Stimulated activated CD8-positive, alpha-beta memory T cell treated with anti-CD3 and anti-CD28 coated beads, Interleukin-7, amount 100 ng/mL, for 24 hours (primary cell): ENCODE results near the gene TMOD1.

Experiments
- DNase-seq: peaks from one replicate; pipeline ENCODE4 v3.0.0-alpha.2; 2020; ENCODE audit warnings: low read depth

Gene TMOD1

DNA sequence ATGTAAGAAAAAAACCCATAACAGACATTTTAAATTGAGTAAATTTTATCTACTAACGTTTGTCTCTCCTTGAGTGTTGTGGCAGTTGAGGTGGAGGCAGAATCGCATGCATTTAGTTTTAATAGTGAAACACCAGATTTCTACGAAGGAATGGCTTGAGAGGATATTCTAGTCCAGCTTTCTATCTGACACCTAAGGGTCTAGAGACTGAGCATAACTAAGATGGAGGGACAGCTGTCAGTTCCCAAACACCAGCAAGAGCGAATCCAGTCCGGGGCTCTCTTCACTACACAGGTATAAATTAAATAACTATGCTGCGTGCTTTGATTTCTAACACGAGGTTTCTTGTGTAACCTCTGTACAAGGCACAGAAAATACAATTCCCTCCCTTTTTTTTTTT lies 133.6 kb downstream of the TMOD1 start:
- no peak for DNase-seq

DNA sequence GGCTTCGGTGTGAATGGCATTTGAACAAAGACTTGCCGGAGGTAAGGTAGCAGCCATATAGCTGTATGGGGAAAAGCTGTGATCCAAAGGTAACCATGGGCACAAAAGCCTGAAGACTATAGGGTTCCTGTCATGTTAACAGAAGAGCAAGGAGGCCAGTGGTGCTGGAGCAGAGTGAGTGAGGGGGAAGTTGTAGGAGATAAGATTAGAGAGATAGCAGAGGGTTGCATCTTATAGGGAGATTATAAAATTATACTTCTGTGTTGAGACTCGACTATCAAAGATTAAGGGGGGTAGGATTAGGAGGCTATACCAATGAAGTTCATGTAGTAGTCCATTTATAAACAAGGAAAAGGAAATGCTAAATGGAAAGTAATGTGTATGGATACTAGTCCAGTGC lies 135.4 kb downstream of the TMOD1 start:
- DNase-seq = no peak

DNA sequence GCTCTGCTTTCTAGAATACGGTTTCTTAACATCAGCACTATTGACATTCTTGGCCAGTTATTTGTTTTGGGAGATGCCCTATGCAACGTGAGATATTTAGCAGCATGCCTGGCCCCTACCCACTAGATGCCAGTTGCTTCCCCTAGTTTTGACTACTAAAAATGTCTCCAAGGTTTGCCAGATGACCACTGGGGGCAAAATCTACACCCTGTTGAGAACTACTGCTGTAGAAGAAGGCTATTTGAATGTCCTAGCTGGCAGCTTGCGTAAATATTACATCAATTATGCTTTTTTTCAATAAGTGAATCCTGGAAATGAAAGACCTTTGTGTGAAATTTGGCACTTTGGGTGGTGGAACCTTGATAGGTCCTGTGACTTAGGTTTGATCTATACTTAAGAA lies 137.2 kb downstream of the TMOD1 start:
- DNase-seq = no peak

DNA sequence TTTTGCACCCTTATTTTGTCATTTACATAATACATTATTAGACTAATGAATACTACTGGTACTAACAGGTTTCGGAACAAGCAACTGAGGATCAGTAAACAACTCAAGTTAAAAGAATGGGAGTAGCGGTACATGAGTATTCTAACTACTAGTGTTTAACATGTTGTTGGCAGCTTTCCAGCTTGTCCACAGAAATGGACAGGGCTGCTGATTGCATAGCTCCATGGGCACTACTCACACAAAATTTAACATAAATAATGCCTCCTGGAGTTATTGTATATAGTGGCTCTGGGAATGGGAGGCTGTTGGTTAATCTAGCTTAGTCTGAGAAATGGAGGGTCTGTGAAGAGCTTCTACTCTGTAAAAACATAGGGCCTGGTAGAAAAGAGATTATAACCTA lies 138.9 kb downstream of the TMOD1 start:
- DNase-seq = no peak

DNA sequence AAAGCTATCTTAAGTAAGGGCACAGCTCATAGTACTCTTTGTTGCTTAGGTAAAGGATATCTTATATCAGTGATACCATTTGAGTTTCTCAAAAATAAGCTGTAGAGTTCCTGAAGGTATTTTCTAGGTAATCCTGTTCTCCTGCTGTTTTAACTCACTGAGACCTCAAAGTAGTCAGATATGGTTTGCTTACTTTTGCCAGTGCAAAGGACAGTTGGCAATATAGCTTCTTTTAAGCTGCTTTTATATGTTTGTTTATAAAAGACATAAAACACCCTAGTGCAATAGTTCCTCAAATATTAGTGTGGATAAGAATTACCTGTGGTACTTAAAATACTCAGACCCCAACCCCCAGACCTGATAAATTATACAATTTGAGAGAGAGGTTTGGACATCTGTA lies 144.3 kb downstream of the TMOD1 start:
- no peak for DNase-seq

DNA sequence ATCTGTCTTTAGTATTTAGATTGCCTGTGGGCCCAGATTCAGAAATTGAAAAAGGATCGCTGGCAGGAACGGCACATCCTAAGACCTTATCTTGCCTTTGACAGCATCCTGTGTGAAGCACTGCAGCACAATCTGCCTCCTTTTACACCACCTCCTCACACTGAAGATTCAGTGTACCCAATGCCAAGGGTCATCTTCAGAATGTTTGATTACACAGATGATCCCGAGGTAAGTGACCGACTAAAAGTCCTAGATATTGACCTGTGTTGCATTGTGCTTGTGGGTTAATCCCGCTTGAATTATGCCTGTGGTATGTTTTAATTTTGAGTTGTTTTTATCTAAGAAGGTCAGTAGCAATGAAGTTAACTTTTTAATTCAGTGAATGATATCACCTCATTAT lies 146.5 kb downstream of the TMOD1 start:
- no peak for DNase-seq
